OCI-LY3 (cell line): ENCODE data around the gene SBNO2.

Experiments
- H2AFZ ChIP-seq: fragments of 200-600, 300-600 bp; shearing (Covaris generic); 2 replicates; pipeline ENCODE4 v1.6.0; 2014; ENCODE audit warnings: antibody characterized with exemption, low read depth, low read length
- H3K27ac ChIP-seq: fragments of 200-600, 300-600 bp; sonication (generic); 2 replicates; pipeline ENCODE4 v1.5.1; 2014; ENCODE audit warnings: mild to moderate bottlenecking, low read length, moderate library complexity, mixed read lengths
- H3K27me3 ChIP-seq: fragments of 200-600, 300-600 bp; sonication (generic); 2 replicates; pipeline ENCODE4 v1.6.1; 2014; ENCODE audit warnings: low read depth, low read length, mixed read lengths
- H3K36me3 ChIP-seq: fragments of 200-600, 300-600 bp; sonication (generic); replicated peaks from 2 replicates; pipeline ENCODE3; 2014; ENCODE audit warnings: low read depth, low read length, mixed read lengths
- H3K4me1 ChIP-seq: fragments of 300-600, 200-600 bp; sonication (generic); 2 replicates; pipeline ENCODE4 v1.6.1; 2014; ENCODE audit warnings: low read length, mixed read lengths
- H3K4me2 ChIP-seq: fragments of 200-600, 300-600 bp; sonication (generic); 2 replicates; pipeline ENCODE4 v1.6.1; 2014; ENCODE audit warnings: low read length, mixed read lengths
- H3K4me3 ChIP-seq: fragments of 300-600, 200-600 bp; sonication (generic); 2 replicates; pipeline ENCODE4 v1.5.1; 2014; ENCODE audit warnings: antibody characterized with exemption, mild to moderate bottlenecking, low read length, moderate library complexity
- H3K79me2 ChIP-seq: fragments of 300-600, 200-600 bp; shearing (Covaris generic); 2 replicates; pipeline ENCODE4 v1.6.1; 2014; ENCODE audit warnings: mild to moderate bottlenecking, low read length, mixed read lengths
- H3K9ac ChIP-seq: fragments of 300-600, 200-600 bp; shearing (Covaris generic); 2 replicates; pipeline ENCODE4 v1.6.0; 2014; ENCODE audit warnings: mild to moderate bottlenecking, low read length, moderate library complexity
- H3K9me3 ChIP-seq: fragments of 200-600, 300-600 bp; shearing (Covaris generic); 2 replicates; pipeline ENCODE4 v1.6.1; 2014; ENCODE audit warnings: low read length, mixed read lengths; ENCODE audit not compliant: insufficient read depth
- H4K20me1 ChIP-seq: fragments of 200-600, 300-600 bp; sonication (generic); 2 replicates; pipeline ENCODE4 v1.6.1; 2016; ENCODE audit warnings: low read length, mixed read lengths; ENCODE audit not compliant: insufficient read depth
- CTCF ChIP-seq: fragments of 200-600, 300-600 bp; sonication (generic); IDR thresholded peaks from 2 replicates; pipeline ENCODE4 v1.5.1; 2014; ENCODE audit warnings: antibody characterized with exemption, low read length, low read depth
- EZH2phosphoT487 ChIP-seq: fragments of 200-600 bp; shearing (Covaris generic); IDR thresholded peaks from 2 replicates; pipeline ENCODE4 v1.6.1; 2018; ENCODE audit warnings: antibody characterized with exemption, mixed run types, low read depth

The SBNO2 gene

DNA sequence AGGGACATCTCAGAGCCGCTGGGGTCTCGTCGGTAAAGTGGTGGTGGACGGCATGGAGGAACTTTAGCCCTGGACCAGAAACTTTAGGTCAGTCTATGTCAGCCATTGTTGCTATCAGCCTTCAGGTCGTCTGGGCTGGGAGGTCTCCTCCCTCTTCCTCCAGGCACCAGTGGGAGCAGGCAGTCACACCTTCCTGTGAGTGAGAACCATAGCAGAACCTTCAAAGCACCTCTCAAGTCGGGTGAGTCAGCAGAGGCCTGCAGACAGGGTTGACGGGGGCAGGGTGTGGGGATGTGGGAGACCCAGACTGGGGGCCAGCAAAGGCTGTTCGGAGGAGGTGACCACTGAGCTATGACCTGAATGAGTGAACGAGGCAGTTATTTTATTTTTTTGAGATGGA lies 15.4 kb upstream of the SBNO2 start:
- H3K27ac ChIP-seq, result no peak overlapping the region
- no peaks in the 10 kb centered on the region for H3K27me3 ChIP-seq
- H2AFZ ChIP-seq, result no peak overlapping the region
- H3K79me2 ChIP-seq, result no peaks in the 10 kb centered on the region
- H3K4me2 ChIP-seq, result no peak overlapping the region
- H4K20me1 ChIP-seq, result no peaks in the 10 kb centered on the region
- H3K9me3 ChIP-seq, result no peaks in the 10 kb centered on the region
- H3K4me1 ChIP-seq, result peaks cover 12% of the 10 kb centered on the region
- H3K4me3 ChIP-seq, result no peak overlapping the region
- H3K9ac ChIP-seq, result no peak overlapping the region
- H3K36me3 ChIP-seq, result no peaks in the 10 kb centered on the region
- TF ChIP-seq EZH2phosphoT487 (no peak), CTCF (no peak)

DNA sequence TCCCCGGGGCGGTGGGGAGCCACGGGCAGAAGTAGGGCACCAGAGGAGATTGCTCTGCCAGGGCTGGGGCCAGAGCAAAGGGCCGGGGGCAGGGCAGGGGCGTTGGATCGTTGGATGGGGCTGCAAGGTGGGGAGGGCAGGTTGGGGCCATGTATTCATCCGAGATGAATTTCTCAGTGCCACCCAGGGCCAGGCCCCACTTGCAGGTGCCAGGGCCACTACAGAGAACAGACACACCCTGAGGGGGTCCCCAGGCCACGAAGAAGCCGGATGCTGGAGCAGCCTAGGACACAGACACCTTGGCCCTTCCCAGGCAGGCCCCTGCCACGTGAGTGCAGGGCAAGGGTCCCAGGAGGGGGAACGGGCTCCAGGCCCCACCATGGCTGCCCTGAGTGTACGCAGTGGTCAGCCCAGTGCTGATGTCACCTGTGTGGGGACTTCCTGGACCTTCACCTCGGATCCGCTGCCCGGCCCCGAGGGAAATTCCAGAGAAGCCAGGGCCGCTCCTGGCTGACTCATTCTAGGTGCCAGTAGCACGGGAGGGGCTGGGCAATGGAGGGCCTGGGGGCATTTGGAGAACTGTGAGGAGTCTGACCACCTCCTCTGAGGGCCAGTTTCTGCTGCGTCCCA lies 9.6 kb upstream of the SBNO2 start:
- Histone ChIP-seq H3K27me3 (no peaks in the 10 kb centered on the region), H3K4me1 (peaks cover 43% of the 10 kb centered on the region), H3K4me2 (peak overlapping the region; percentile 56), H2AFZ (peak overlapping the region; percentile 87), H3K36me3 (no peaks in the 10 kb centered on the region), H3K9ac (peak overlapping the region; percentile 50; the same call in 1 of the 2 replicates), H3K9me3 (no peaks in the 10 kb centered on the region), H4K20me1 (no peaks in the 10 kb centered on the region), H3K4me3 (peak overlapping the region; percentile 12; the same call in 1 of the 2 replicates), H3K27ac (peak overlapping the region; percentile 35), H3K79me2 (no peaks in the 10 kb centered on the region)
- TF ChIP-seq CTCF (no peak), EZH2phosphoT487 (no peak)

GRCh38 chr19:1182727-1183126 lies 8.7 kb upstream of the SBNO2 start:
- H3K9ac ChIP-seq, result no peak overlapping the region
- H2AFZ ChIP-seq, result no peak overlapping the region
- no peaks in the 10 kb centered on the region for H4K20me1 ChIP-seq
- H3K36me3 ChIP-seq, result no peaks in the 10 kb centered on the region
- no peak overlapping the region for H3K4me2 ChIP-seq
- H3K4me1 ChIP-seq, result peaks cover 43% of the 10 kb centered on the region
- H3K4me3 ChIP-seq, result no peak overlapping the region
- H3K27ac ChIP-seq, result no peak overlapping the region
- H3K9me3 ChIP-seq, result no peaks in the 10 kb centered on the region
- no peaks in the 10 kb centered on the region for H3K27me3 ChIP-seq
- TF ChIP-seq CTCF (no peak), EZH2phosphoT487 (no peak)
- no peaks in the 10 kb centered on the region for H3K79me2 ChIP-seq

DNA sequence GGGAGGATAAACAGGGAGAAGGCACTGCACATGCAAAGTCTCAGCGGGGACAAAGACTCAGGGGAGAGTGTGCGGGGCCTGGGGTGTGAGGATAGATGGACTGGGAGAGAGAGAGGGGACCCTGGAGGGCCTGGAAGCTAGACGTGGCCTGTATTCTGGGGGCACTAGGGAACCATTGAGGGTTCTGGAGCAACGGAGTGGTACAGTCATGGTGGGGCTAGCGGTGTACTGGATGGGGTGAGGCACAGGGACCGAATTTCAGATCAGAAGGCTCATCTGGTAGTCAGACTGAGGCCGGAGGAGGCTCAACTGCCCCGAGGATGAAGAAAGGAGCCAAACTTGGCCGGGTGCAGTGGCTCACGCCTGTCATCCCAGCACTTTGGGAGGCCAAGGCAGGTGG lies 8.0 kb upstream of the SBNO2 start:
- Histone ChIP-seq H3K4me2 (no peak overlapping the region), H4K20me1 (no peaks in the 10 kb centered on the region), H3K36me3 (no peaks in the 10 kb centered on the region), H3K27me3 (no peaks in the 10 kb centered on the region), H3K9me3 (no peaks in the 10 kb centered on the region), H3K4me3 (no peak overlapping the region), H3K79me2 (no peaks in the 10 kb centered on the region), H2AFZ (no peak overlapping the region), H3K9ac (no peak overlapping the region), H3K4me1 (peaks cover 43% of the 10 kb centered on the region), H3K27ac (no peak overlapping the region)
- TF ChIP-seq EZH2phosphoT487 (no peak), CTCF (no peak)
